Measurements from ENCODE around the gene LRFN3. TPM values are rescaled to one million over a fixed set of nuclear protein-coding genes. Genes with fewer than 3 reads are reported as not detected.
"Not testable (repeated sequence)": the region's sequence is repeated elsewhere in the genome, so short reads cannot be mapped to it uniquely, and the experiment has no call there.

The LRFN3 gene
- total and polyA plus RNA-seq, 10 of the 15 experiments (the other 5 are each of a cell fraction or from before 2014, with no cell fraction given) = 0.02 to 7.3 (median 2.0) TPM; not detected in 1

GRCh38 chr19:35890113-35890650 lies 46.0 kb upstream of the LRFN3 start:
- FAIRE-seq (no peak), ATAC-seq (no peak), DNase-seq (ENCODE audit: low read depth, low spot score) (no peak)
- H3K27me3 ChIP-seq (replicated peaks in 1 of 2; ENCODE audit: control insufficient read depth in 2 of 2, insufficient read depth in 2 of 2, low read length in 1 of 2) = no peaks in the 10 kb centered on the region
- ChIA-PET SMC1A (ENCODE audit: uncharacterized antibody, unreplicated experiment) (no interaction called here), CTCF (interaction anchor here (0.6 to 2.3 kb wide), 3 partner anchors 8 to 41 kb away, joined by 3 to 9 read pairs (median 4); no protein-coding TSS in a partner anchor), RAD21 (ENCODE audit: unreplicated experiment) (no interaction called here), POLR2A (interaction anchor here (0.5 kb wide), 1 partner anchor 41 kb away, joined by 3 read pairs; no protein-coding TSS in a partner anchor)
- H3K4me1 ChIP-seq (ENCODE audit: control insufficient read depth, insufficient read depth, low read length) = no peaks in the 10 kb centered on the region
- 77% methylated on average over 13 of the region's 13 CpGs for WGBS (ENCODE audit: insufficient coverage, insufficient replicate concordance, low lambda C conversion rate, missing lambda C conversion rate)
- peaks cover 20 to 38% of the 10 kb centered on the region in 2 experiments for H3K36me3 ChIP-seq (ENCODE audit: control insufficient read depth in 2 of 2, insufficient read depth in 2 of 2, low read length in 1 of 2)
- intact Hi-C loops (cut with micrococcal nuclease; ENCODE audit: unreplicated experiment) = no loop called here
- H3K4me3 ChIP-seq = no peak overlapping the region
- TF ChIP-seq ZNF384 (IDR thresholded peaks at IDR 0.05; ENCODE audit: borderline replicate concordance, low read depth, low read length) = no peak
- no peak for TF ChIP-seq KAT2A (conservative IDR thresholded peaks at IDR 0.05; ENCODE audit: control insufficient read depth, low read depth, low read length)
- TF ChIP-seq POLR2A (IDR thresholded peaks at IDR 0.05; ENCODE audit: low read depth, low read length) = peak; percentile 50; the same call in 1 of the 2 replicates
- in situ Hi-C loops (cut with MboI) = no loop called here
- no TSS peak for BruUV-seq (replicated peaks)
- no peaks in the 10 kb centered on the region for H3K9me3 ChIP-seq (replicated peaks; ENCODE audit: control insufficient read depth, insufficient read depth, low read length)
- H3K79me2 ChIP-seq (ENCODE audit: control insufficient read depth, insufficient read depth, low read length) = no peaks in the 10 kb centered on the region
- no peak overlapping the region for H3K27ac ChIP-seq (ENCODE audit: control insufficient read depth, insufficient read depth)
- no peak overlapping the region for H3K4me2 ChIP-seq (ENCODE audit: control insufficient read depth, insufficient read depth)
- H3K9ac ChIP-seq (ENCODE audit: control insufficient read depth, insufficient read depth, low read length) = no peak overlapping the region
- peaks cover 3% of the 10 kb centered on the region; the same call in 1 of the 2 replicates for H4K20me1 ChIP-seq (ENCODE audit: control insufficient read depth, insufficient read depth)
- H2AFZ ChIP-seq (ENCODE audit: control insufficient read depth, low read depth, low read length) = no peak overlapping the region

- BruUV-seq (replicated peaks); ATAC-seq; H3K4me1 ChIP-seq (ENCODE audit: control insufficient read depth, insufficient read depth, low read length); H2AFZ ChIP-seq (ENCODE audit: control insufficient read depth, low read depth, low read length); H3K9ac ChIP-seq (ENCODE audit: control insufficient read depth, insufficient read depth, low read length); H3K79me2 ChIP-seq (ENCODE audit: control insufficient read depth, insufficient read depth, low read length); DNase-seq (ENCODE audit: low read depth, low spot score); H3K4me2 ChIP-seq (ENCODE audit: control insufficient read depth, insufficient read depth); intact Hi-C loops (cut with micrococcal nuclease; ENCODE audit: unreplicated experiment); H3K4me3 ChIP-seq; H3K9me3 ChIP-seq (replicated peaks; ENCODE audit: control insufficient read depth, insufficient read depth, low read length); H3K27ac ChIP-seq (ENCODE audit: control insufficient read depth, insufficient read depth); in situ Hi-C loops (cut with MboI); H3K27me3 ChIP-seq (replicated peaks in 1 of 2; ENCODE audit: control insufficient read depth in 2 of 2, insufficient read depth in 2 of 2, low read length in 1 of 2); H4K20me1 ChIP-seq (ENCODE audit: control insufficient read depth, insufficient read depth); FAIRE-seq: not testable (repeated sequence)
- SMC1A ChIA-PET (ENCODE audit: uncharacterized antibody, unreplicated experiment) = interaction anchor here (1.2 to 1.5 kb wide), 3 partner anchors 8 to 39 kb away, joined by 3 to 5 read pairs (median 3); no protein-coding TSS in a partner anchor
- POLR2A ChIA-PET = interaction anchor here (0.7 kb wide), 2 partner anchors 163 to 261 kb away, joined by 3 read pairs; no protein-coding TSS in a partner anchor
- 95% methylated on average over 3 of the region's 3 CpGs for WGBS (ENCODE audit: insufficient coverage, insufficient replicate concordance, low lambda C conversion rate, missing lambda C conversion rate)
- peaks cover 29 to 43% of the 10 kb centered on the region in 2 experiments for H3K36me3 ChIP-seq (ENCODE audit: control insufficient read depth in 2 of 2, insufficient read depth in 2 of 2, low read length in 1 of 2)
- CTCF ChIA-PET = interaction anchor here (0.7 to 2.3 kb wide), 2 partner anchors 10 to 197 kb away, joined by 3 to 9 read pairs; no protein-coding TSS in a partner anchor
- RAD21 ChIA-PET (ENCODE audit: unreplicated experiment) = interaction anchor here (1.3 to 4.0 kb wide), 2 partner anchors 37 to 39 kb away, joined by 6 to 19 read pairs; no protein-coding TSS in a partner anchor
- peak; percentile 38; the same call in 1 of the 2 replicates for TF ChIP-seq POLR2AphosphoS5 (IDR thresholded peaks at IDR 0.05; ENCODE audit: low read length)
Observed at GRCh38 chr19:35891819-35892218, 44.4 kb upstream of the LRFN3 start.

Measured in GM12878 (cell line).